Adrenal gland (tissue), 12 donors: ENCODE results near the gene UBR1. TPM values are rescaled to one million over a fixed set of nuclear protein-coding genes. Genes with fewer than 3 reads are reported as not detected.

Experiments
- DNase-seq, 7 donors: peaks; one replicate each; pipeline ENCODE4 v3.0.0-alpha.2; 2019 to 2020
- H3K27ac ChIP-seq, 5 donors: fragments of 200-600 bp; sonication (generic) in 4 of 5; 1 replicate in 3 of 5; 2 replicates in 2 of 5; pipeline versions ENCODE4 v1.5.1 to v1.8.0; 2016 to 2020; ENCODE audit warnings: mild to moderate bottlenecking in 1 of 5
- H3K27me3 ChIP-seq: fragments of 200-600 bp; 2 replicates; pipeline ENCODE4 v1.8.0; 2021
- H3K36me3 ChIP-seq, 2 donors: fragments of 200-600 bp; replicated peaks in 1 of 2; 1 replicate in 1 of 2; 2 replicates in 1 of 2; pipeline versions ENCODE4 v1.5.1 to v1.8.0; 2018 to 2022
- H3K4me1 ChIP-seq, 2 donors: fragments of 200-600 bp; replicated peaks in 1 of 2; 1 replicate in 1 of 2; 2 replicates in 1 of 2; pipeline versions ENCODE4 v1.5.1 to v1.8.0; 2018 to 2021
- H3K4me3 ChIP-seq, 4 donors: fragments of 200-600 bp; sonication (generic) in 3 of 4; one replicate each; pipeline ENCODE4 v1.5.1; 2016 to 2018
- H3K9me3 ChIP-seq, 3 donors: fragments of 200-600 bp; sonication (generic) in 1 of 3; replicated peaks in 1 of 3; 1 replicate in 2 of 3; 2 replicates in 1 of 3; pipeline versions ENCODE4 v1.5.1 to v1.8.0; 2016 to 2021
- POLR2A ChIP-seq, 2 donors: fragments of 450-650 bp; IDR thresholded peaks; one replicate each; pipeline ENCODE4 v1.6.1; 2017; ENCODE audit warnings: antibody characterized with exemption in 2 of 2, mild to moderate bottlenecking in 2 of 2, moderate library complexity in 1 of 2
- WGBS, 4 donors: extraction: QIAGEN DNeasy Blood & Tissue Kit in 2 of 4; methylation state at CpG; one replicate each; pipeline versions ENCODE4 v1.1.5 to v1.1.7; 2013 to 2017; 5-methylcytosine and 5-hydroxymethylcytosine counted together
- intact Hi-C, 2 donors: fragments of 100-400 bp; cut with DNase I; formaldehyde crosslinking; loops; one replicate each; pipeline versions ENCODE4 v1.14.1 to v1.15.0; 2022 to 2023
- polyA plus RNA-seq, 3 donors: library from polyadenylated mRNA; stranded (reverse); fragments of 200-250 nt in 2 of 3; fragments of 350-450 nt in 1 of 3; fragmentation: Illumina TruSeq in 1 of 3; extraction: RNeasy Lipid Tissue Mini Kit (QIAGEN cat#74804) in 1 of 3; gene quantifications; one replicate each; pipeline ENCODE4 v1.2.3, GENCODE V29; 2013 to 2014
- total RNA-seq, 9 donors: library from RNA; depleted of rRNA in 4 of 9; stranded (reverse); fragments of >200 nt in 4 of 9; fragments of 120-200 nt in 1 of 9; fragmentation: NEBNext Ultra II Directional in 1 of 9; extraction: Animal tissue kit (Norgen Biotek cat#: 25700) in 1 of 9; gene quantifications; one replicate each; pipeline versions ENCODE4 v1.1.0 to v1.2.4, GENCODE V29; 2013 to 2023
- TF ChIP-seq, protein P1 (sequence below), 6 experiments: fragments of 450-650 bp in 4 of 6; fragments of 200-600 bp in 2 of 6; sonication (generic) in 1 of 6; IDR thresholded peaks; 1 replicate in 5 of 6; 2 replicates in 1 of 6; pipeline versions ENCODE4 v1.5.1 to v1.8.0; 2016 to 2021; ENCODE audit warnings: antibody characterized with exemption in 6 of 6, mild to moderate bottlenecking in 2 of 6, moderate library complexity in 1 of 6
- donor health status: healthy with polysubstance abuse.
- donor health status: Bipolar disorder and iron deficiency.
- donor health status: DM: yes; HTN: yes; CAD: no.
- donor health status: DM: no; HTN: no; CAD: no.
- donor health status: DM: no; HTN: no; CAD: no.
- donor health status: DM: yes; HTN: yes; CAD: no.

The UBR1 gene
- total and polyA plus RNA-seq, 12 donors = 3.9 to 37.9 (median 21.6) TPM

DNA sequence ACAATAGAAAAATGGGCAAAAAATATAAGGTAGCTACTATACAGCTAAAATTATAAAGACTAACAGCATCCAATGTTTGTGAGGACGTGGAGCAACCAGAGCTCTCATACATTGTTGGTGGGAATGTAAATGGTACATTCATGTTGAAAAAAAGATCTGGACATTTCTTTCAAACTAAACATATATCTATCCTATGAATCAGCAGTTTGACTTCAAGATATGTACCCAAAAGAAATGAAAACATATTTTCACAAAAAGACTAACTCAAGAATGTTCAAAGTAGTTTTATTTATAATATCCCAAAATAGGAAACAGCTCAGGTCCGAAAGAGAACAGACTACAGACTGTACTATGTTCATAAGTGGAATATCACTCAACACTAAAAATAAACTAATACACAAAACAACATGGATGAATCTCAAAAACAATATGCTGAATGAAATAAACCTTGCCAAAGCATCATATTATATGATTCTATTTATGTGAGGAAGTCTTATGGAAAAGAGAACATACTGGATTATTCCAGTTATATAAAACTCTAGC is 176.5 kb downstream of the UBR1 start:
- 68 to 78% (median 75%) methylated on average over 2 of the region's 2 CpGs for WGBS, 4 donors
- peaks cover 0 to 3% of the 10 kb centered on the region in 2 donors for H3K4me1 ChIP-seq
- intact Hi-C loops = loop anchor here in 1 of 2 donors (5.0 to 10.0 kb wide), 2 partner anchors 195 to 227 kb away; partner anchors contain the start of gene CDAN1
- no peak overlapping the region for H3K27ac ChIP-seq
- DNase-seq = no peak
- H3K27me3 ChIP-seq = no peaks in the 10 kb centered on the region
- H3K36me3 ChIP-seq = no peaks in the 10 kb centered on the region
- H3K9me3 ChIP-seq = no peaks in the 10 kb centered on the region
- TF ChIP-seq POLR2A (IDR thresholded peaks at IDR 0.05) = no peak
- TF ChIP-seq, protein P1, sequence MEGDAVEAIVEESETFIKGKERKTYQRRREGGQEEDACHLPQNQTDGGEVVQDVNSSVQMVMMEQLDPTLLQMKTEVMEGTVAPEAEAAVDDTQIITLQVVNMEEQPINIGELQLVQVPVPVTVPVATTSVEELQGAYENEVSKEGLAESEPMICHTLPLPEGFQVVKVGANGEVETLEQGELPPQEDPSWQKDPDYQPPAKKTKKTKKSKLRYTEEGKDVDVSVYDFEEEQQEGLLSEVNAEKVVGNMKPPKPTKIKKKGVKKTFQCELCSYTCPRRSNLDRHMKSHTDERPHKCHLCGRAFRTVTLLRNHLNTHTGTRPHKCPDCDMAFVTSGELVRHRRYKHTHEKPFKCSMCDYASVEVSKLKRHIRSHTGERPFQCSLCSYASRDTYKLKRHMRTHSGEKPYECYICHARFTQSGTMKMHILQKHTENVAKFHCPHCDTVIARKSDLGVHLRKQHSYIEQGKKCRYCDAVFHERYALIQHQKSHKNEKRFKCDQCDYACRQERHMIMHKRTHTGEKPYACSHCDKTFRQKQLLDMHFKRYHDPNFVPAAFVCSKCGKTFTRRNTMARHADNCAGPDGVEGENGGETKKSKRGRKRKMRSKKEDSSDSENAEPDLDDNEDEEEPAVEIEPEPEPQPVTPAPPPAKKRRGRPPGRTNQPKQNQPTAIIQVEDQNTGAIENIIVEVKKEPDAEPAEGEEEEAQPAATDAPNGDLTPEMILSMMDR (IDR thresholded peaks at IDR 0.05) = no peak
- H3K4me3 ChIP-seq = no peak overlapping the region

DNA sequence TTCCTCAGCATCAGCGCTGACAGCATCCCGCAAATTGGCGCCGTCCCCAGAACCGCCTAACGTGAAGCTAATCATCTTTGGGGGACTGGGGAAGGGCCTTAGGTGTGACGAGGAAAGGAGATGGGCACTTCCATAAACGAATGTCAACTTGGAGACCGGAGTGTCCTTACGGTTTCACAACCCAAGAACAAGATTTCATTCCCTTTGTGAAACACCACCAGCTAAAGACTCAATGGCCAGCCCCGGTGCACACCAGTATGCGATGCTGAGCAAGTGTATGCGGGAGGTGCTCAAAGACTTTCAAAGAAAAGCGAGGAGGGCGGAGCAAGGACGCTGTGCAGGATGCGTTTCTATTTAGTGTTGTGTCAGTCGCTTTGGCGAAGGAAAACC is 184.5 kb downstream of the UBR1 start:
- Histone ChIP-seq H3K36me3 (no peaks in the 10 kb centered on the region), H3K4me1 (peaks cover 9 to 20% of the 10 kb centered on the region in 2 donors), H3K9me3 (no peaks in the 10 kb centered on the region), H3K4me3 (peak overlapping the region; percentile 25 to 92 (median 77)), H3K27me3 (no peaks in the 10 kb centered on the region), H3K27ac (peak overlapping the region in 2 of 5 donors; percentile 35 to 56)
- 2 to 3% (median 2%) methylated on average over 18 to 19 of the region's 19 CpGs for WGBS, 4 donors
- TF ChIP-seq, protein P1 (IDR thresholded peaks at IDR 0.05) = no peak
- TF ChIP-seq POLR2A (IDR thresholded peaks at IDR 0.05) = peak in 1 of 2 donors; percentile 3
- intact Hi-C loops = loop anchor here in 1 of 2 donors (10.0 kb wide), 1 partner anchor 187 kb away; the partner anchor contains the start of gene CDAN1
- DNase-seq = peak; percentile 31 to 69 (median 39)

DNA sequence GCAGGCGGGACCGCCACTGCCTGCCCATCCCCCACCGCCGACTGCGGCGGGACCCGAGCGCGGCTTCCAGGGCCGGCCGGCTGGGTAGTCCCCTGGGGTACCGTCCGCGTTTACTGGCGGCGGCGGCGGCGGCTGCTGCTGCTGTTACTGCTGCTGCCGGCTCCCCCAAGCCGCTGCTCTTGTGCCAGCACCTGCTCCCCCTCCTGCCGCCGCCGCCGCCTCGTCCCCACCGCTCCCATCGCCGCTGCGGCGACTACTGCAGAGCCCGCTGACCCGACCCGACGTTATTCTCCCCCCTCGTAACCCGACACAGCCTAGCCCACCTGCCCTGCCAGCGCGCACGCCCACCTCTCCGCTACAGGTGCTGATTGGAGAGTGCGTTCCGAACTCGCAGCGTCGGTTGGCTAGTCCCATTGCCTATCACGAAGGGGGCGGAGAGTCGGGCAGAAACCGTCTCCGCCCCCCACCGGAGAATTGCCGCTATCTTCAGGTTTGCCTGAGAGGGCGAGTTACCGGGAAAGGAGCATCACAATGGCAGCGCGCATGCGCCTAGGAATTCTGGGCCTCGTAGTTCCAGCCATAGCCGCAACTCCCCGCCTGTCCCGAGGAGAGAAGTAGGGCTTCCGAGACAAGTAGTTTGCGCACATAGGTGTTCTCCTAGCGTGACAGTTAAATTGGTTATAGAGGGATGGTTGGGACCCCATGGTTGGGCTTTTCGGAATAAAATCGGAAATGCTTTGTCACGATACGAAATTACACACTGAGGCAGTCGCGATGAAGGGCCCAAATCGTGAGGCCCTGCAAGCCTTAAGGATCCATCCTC is 185.1 kb downstream of the UBR1 start, which contains the start of gene TTBK2:
TSS of gene TTBK2 (minus strand) at position 260 of the 823 bp plus-strand sequence. CDS start 42,161 bp downstream, outside the sequence.
- intact Hi-C loops = loop anchor here in 1 of 2 donors (10.0 kb wide), 1 partner anchor 186 kb away; the partner anchor contains the start of gene CDAN1
- no peaks in the 10 kb centered on the region for H3K9me3 ChIP-seq
- no peaks in the 10 kb centered on the region for H3K36me3 ChIP-seq
- DNase-seq = peak; percentile 98 to 99 (median 99)
- peaks cover 9 to 25% of the 10 kb centered on the region in 2 donors for H3K4me1 ChIP-seq
- 0 to 1% (median 0%) methylated on average over 3 to 72 of the region's 72 CpGs for WGBS, 4 donors
- peak within 1 kb of the TSS; percentile 45 to 92 (median 85) for H3K4me3 ChIP-seq
- TF ChIP-seq, protein P1 (IDR thresholded peaks at IDR 0.05) = peak in 4 of 6 experiments; percentile 8 to 40 (median 26)
- peak; percentile 88 to 89 for TF ChIP-seq POLR2A (IDR thresholded peaks at IDR 0.05)
- H3K27ac ChIP-seq = peak within 1 kb of the TSS; percentile 35 to 94 (median 89)
- no peaks in the 10 kb centered on the region for H3K27me3 ChIP-seq
